Pancreas (tissue), 10 donors: ENCODE results near the gene FN1. TPM values are rescaled to one million over a fixed set of nuclear protein-coding genes. Genes with fewer than 3 reads are reported as not detected.

Experiments
- ATAC-seq, 4 donors: fragments of 200-7000 bp; cut with Tn5 transposase; one replicate each; pipeline versions ENCODE4 v1.8.0 to v1.9.1; 2020; ENCODE audit warnings: mild to moderate bottlenecking in 4 of 4, moderate library complexity in 4 of 4
- DNase-seq, 6 donors: peaks; one replicate each; pipeline ENCODE4 v3.0.0-alpha.2; 2020
- FAIRE-seq: peaks from 2 replicates; lab custom pipeline; 2012; peaks lifted over from hg19 to GRCh38; lab: Jason Lieb, UNC
- H3K27ac ChIP-seq, 4 donors: fragments of 200-600 bp; sonication (generic); 1 replicate in 3 of 4; 2 replicates in 1 of 4; pipeline versions ENCODE4 v1.5.0 to v1.8.0; 2020
- H3K27me3 ChIP-seq, 4 donors: fragments of 200-600 bp; one replicate each; pipeline ENCODE4 v1.8.0; 2021
- H3K36me3 ChIP-seq, 3 donors: fragments of 200-600 bp; sonication (generic) in 1 of 3; one replicate each; pipeline versions ENCODE4 v1.5.0 to v1.8.0; 2020 to 2021
- H3K4me1 ChIP-seq, 3 donors: fragments of 200-600 bp; one replicate each; pipeline ENCODE4 v1.8.0; 2021
- H3K4me3 ChIP-seq, 4 donors: fragments of 200-600 bp; sonication (generic) in 2 of 4; one replicate each; pipeline versions ENCODE4 v1.5.0 to v1.8.0; 2020 to 2021
- H3K9me3 ChIP-seq, 4 donors: fragments of 200-600 bp; one replicate each; pipeline ENCODE4 v1.8.0; 2021
- CTCF ChIP-seq, 4 donors: fragments of 200-600 bp; sonication (generic) in 3 of 4; IDR thresholded peaks; one replicate each; pipeline versions ENCODE4 v1.5.0 to v1.8.0; 2021; ENCODE audit warnings: antibody characterized with exemption in 4 of 4
- WGBS, 2 donors: extraction: QIAGEN DNeasy Blood & Tissue Kit; methylation state at CpG; one replicate each; pipeline ENCODE4 v1.1.7; 2013; 5-methylcytosine and 5-hydroxymethylcytosine counted together
- intact Hi-C, 3 donors: fragments of 100-400 bp; cut with DNase I; formaldehyde crosslinking; loops; one replicate each; pipeline versions ENCODE4 v1.11.1 to v1.14.2; 2022
- polyA plus RNA-seq, 2 donors: library from polyadenylated mRNA; stranded (reverse); fragments of 200-250 nt; gene quantifications; one replicate each; pipeline ENCODE4 v1.2.3, GENCODE V29; 2013
- total RNA-seq, 6 donors: library from RNA; stranded (reverse); fragmentation: NEBNext Ultra II Directional in 4 of 6; extraction: Animal tissue kit (Norgen Biotek cat#: 25700) in 4 of 6; gene quantifications; one replicate each; pipeline versions ENCODE4 v1.2.1 to v1.2.4, GENCODE V29; 2021 to 2023
- donor health status: healthy with polysubstance abuse.
- donor health status: DM: no; HTN: no; CAD: no; lungs with moderate emphysema.
- donor health status: DM: no; HTN: no; CAD: no.
- donor health status: control.
- donor health status: control.
- donor health status: Bipolar disorder and iron deficiency.
- donor health status: DM: yes; HTN: yes; CAD: no.
- donor health status: DM: no; HTN: no; CAD: no.
- donor health status: DM: no; HTN: no; CAD: no.
- donor health status: DM: yes; HTN: yes; CAD: no.

FN1 gene
- total and polyA plus RNA-seq, 8 donors, result 8.9 to 432 (median 18.6) TPM

- ATAC-seq, result no peak
- Histone ChIP-seq H3K36me3 (no peaks in the 10 kb centered on the region), H3K9me3 (no peaks in the 10 kb centered on the region), H3K4me3 (no peak overlapping the region), H3K4me1 (no peaks in the 10 kb centered on the region), H3K27me3 (no peaks in the 10 kb centered on the region), H3K27ac (no peak overlapping the region)
- intact Hi-C loops, result no loop called here
- FAIRE-seq, result no peak
- TF ChIP-seq CTCF (IDR thresholded peaks at IDR 0.05), result no peak
- DNase-seq, result no peak
- 90 to 91% methylated on average over 7 of the region's 7 CpGs for WGBS, 2 donors
These were observed 56.8 kb downstream of the FN1 start for GRCh38 chr2:215379039-215379438.

GRCh38 chr2:215378045-215378444, 57.8 kb downstream of the FN1 start:
- H3K27ac ChIP-seq, result no peak overlapping the region
- ATAC-seq (no peak), FAIRE-seq (no peak), DNase-seq (no peak)
- intact Hi-C loops, result no loop called here
- H3K27me3 ChIP-seq, result no peaks in the 10 kb centered on the region
- no peak overlapping the region for H3K4me3 ChIP-seq
- WGBS, 2 donors, result 92 to 95% methylated on average over 3 of the region's 3 CpGs
- TF ChIP-seq CTCF (IDR thresholded peaks at IDR 0.05), result no peak
- no peaks in the 10 kb centered on the region for H3K4me1 ChIP-seq
- H3K9me3 ChIP-seq, result no peaks in the 10 kb centered on the region
- no peaks in the 10 kb centered on the region for H3K36me3 ChIP-seq

- WGBS, 2 donors, result 95 to 97% methylated on average over 2 of the region's 2 CpGs
- Histone ChIP-seq H3K9me3 (no peaks in the 10 kb centered on the region), H3K27ac (no peak overlapping the region), H3K36me3 (no peaks in the 10 kb centered on the region), H3K27me3 (no peaks in the 10 kb centered on the region), H3K4me3 (no peak overlapping the region), H3K4me1 (no peaks in the 10 kb centered on the region)
- DNase-seq, result no peak
- no peak for ATAC-seq
- no peak for TF ChIP-seq CTCF (IDR thresholded peaks at IDR 0.05)
- intact Hi-C loops, result no loop called here
- FAIRE-seq, result no peak
These were observed 58.6 kb downstream of the FN1 start for GRCh38 chr2:215377283-215377682.

- no peaks in the 10 kb centered on the region for H3K4me1 ChIP-seq
- ATAC-seq (no peak), FAIRE-seq (no peak), DNase-seq (no peak)
- no peaks in the 10 kb centered on the region for H3K36me3 ChIP-seq
- no peak for TF ChIP-seq CTCF (IDR thresholded peaks at IDR 0.05)
- H3K9me3 ChIP-seq, result no peaks in the 10 kb centered on the region
- WGBS, 2 donors, result 73 to 85% methylated on average over 9 of the region's 9 CpGs
- no peak overlapping the region for H3K4me3 ChIP-seq
- intact Hi-C loops, result no loop called here
- H3K27me3 ChIP-seq, result no peaks in the 10 kb centered on the region
- H3K27ac ChIP-seq, result no peak overlapping the region
These were observed 59.6 kb downstream of the FN1 start for GRCh38 chr2:215376103-215376780.

GRCh38 chr2:215375467-215375830, 60.4 kb downstream of the FN1 start:
- intact Hi-C loops, result no loop called here
- Histone ChIP-seq H3K27ac (no peak overlapping the region), H3K27me3 (no peaks in the 10 kb centered on the region), H3K36me3 (no peaks in the 10 kb centered on the region), H3K4me3 (no peak overlapping the region), H3K9me3 (no peaks in the 10 kb centered on the region), H3K4me1 (no peaks in the 10 kb centered on the region)
- FAIRE-seq (no peak), DNase-seq (no peak), ATAC-seq (no peak)
- TF ChIP-seq CTCF (IDR thresholded peaks at IDR 0.05), result no peak
- 95% methylated on average over 6 of the region's 6 CpGs for WGBS, 2 donors
